ENCODE measurements around the gene ABCD4. TPM values are rescaled to one million over a fixed set of nuclear protein-coding genes. Genes with fewer than 3 reads are reported as not detected.

The ABCD4 gene
- total RNA-seq, 1 experiment from 2014 or later, result 22.0 TPM

GRCh38 chr14:74260525-74261233, 42.1 kb downstream of the ABCD4 start:
- no peak for DNase-seq (ENCODE audit: low read depth)

DNA sequence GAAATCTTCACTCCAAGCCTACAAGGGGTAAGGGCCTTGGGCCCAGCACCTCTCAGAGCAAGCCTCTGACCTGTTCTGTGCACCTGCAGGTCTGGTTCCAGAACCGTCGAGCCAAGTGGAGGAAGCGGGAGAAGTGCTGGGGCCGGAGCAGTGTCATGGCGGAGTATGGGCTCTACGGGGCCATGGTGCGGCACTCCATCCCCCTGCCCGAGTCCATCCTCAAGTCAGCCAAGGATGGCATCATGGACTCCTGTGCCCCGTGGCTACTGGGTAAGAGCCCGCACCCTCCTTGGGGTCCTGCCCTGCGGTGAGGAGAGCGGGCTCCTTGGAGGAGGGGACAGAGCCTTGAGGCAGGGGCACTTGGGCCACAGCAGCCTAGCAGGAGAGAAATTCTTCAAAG, 43.2 kb downstream of the ABCD4 start:
- no peak for DNase-seq (ENCODE audit: low read depth)

DNA sequence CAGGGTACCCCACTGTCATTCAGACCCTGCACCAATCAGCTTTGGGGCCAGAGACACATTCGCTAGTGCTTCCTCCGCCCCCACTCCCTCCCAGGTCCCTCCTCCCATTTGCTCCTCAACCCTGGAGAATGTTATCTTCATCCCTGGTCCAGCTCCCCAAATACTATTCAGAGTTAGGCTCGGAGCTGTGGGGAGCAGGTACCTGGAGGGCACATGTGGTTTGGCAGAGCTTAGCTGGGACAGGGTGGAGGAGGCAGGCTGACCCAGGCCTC, 44.0 kb downstream of the ABCD4 start:
- DNase-seq (ENCODE audit: low read depth), result no peak

DNA sequence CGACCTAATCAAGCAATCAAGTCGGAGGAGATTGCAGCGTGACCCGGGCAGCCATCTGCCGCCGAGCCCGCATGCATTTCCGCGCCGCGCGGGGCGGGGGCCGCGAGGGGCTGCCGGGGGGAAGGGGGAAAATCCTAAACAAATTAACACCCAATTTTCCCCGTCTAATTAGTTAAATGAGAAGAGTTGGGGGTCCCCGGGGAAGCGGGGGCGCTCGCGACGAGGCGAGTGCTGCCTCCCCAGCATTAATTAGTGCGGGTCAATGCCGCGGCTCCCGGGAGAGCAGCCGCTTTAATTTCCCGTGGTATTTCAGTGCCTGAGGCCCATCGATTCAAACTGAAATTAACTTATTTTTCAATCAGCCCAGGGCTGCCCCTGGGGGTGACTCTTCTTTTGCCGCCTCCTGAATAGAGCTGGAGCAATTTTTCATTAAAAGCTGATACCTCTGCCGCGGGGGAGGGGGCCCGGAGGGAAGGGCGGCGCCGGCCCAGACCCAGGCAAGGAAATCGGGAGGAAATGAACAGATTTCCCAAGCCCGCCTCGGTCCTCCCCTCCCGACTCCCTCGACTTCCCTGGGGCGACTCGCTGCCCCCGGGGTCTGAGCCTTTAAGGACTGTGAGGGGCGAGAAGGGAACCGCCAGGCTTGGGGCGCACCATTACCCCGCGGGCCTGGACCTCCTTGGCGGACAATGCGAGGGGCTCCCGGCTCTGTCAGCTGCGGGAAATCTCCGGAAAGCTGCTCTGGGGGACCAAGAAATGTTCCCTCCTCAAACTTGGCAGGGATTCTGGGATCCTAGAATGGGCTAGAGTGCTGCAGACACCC, 44.6 kb downstream of the ABCD4 start:
- DNase-seq (ENCODE audit: low read depth), result no peak

DNA sequence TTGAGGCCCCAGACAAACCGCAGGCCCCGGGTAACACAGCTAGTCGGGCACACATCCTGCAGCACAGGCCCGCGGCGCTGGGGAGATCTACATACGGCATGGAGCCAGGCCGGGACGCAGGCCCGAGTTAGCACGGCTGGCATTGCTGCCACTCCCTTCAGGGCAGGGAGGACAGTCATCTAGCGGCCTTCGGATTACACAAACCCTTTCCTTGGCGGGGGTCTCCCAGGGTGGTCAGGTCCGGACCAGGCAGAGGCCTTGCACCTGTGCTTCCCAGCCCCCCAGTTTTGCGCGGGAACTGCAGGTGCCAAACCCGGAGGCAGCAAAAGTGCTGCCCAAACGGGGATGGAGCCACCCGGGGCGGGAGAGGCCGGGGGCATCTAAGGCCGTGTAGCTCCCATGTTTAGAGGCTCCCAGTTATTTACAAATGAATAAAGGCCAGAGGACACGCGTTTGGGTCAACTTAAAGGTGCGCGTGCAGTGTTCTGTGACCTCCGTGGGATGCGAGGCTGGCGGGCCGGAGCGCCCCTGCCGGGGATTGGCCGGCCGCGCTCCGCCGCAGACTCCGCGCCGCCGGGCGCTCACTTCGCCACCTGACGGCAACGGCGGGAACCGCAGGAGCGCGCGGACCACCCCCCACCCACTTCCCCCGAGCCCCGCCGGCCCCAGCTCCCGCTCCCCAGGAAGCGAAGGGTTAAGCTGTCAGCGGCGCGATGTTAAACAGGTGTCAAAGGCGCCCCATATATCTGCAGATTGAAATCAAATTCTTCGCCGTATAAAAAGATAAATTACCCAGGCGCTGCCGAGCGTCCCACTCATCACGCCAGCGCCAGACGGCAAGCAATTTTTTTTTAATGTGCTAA, 45.4 kb downstream of the ABCD4 start:
- DNase-seq (ENCODE audit: low read depth), result no peak

- no peak for DNase-seq (ENCODE audit: low read depth)
These were observed 47.5 kb downstream of the ABCD4 start for GRCh38 chr14:74255281-74255680.

DNA sequence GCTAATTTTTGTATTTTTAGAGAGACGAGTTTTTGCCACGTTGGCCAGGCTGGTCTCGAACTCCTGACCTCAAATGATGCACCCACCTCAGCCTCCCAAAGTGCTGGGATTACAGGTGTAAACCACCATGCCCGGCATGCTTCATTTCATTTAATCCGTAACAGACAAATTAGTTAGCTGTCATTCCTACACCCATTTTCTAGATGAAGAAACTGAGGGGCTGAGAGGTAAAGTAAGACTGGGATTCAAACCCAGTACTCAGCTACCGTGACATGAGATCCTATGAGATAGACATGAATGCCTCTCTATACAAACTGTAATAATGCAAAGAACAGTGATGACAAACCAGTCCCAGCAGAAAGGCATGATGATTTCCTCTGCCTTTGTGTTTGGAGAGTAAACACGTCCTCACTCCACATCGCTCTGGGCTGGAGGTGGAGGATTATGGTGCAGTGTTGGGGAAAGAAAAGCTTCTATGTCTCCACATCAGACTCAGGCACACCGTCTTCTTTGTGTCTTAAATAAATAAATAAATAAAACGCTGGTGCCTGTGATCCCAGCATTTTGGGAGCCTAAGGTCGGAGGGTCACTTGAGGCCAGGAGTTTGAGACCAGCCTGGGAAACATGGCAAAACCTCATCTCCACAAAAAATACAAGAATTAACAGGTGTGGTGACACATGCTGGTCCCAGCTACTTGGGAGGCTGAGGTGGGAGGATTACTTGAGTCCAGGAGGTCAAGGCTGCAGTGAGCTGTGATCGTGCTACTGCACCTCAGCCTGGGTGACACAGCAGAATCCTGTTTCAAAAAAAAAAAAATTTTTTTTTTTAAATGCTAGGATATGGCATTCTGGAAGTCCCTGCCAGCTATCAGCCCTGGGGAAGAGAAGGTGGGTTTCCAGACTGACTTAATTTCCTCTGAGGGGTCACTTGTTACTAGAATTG, 53.0 kb downstream of the ABCD4 start:
- DNase-seq (ENCODE audit: low read depth), result no peak

GRCh38 chr14:74248017-74248416, 54.7 kb downstream of the ABCD4 start:
- DNase-seq (ENCODE audit: low read depth), result no peak

DNA sequence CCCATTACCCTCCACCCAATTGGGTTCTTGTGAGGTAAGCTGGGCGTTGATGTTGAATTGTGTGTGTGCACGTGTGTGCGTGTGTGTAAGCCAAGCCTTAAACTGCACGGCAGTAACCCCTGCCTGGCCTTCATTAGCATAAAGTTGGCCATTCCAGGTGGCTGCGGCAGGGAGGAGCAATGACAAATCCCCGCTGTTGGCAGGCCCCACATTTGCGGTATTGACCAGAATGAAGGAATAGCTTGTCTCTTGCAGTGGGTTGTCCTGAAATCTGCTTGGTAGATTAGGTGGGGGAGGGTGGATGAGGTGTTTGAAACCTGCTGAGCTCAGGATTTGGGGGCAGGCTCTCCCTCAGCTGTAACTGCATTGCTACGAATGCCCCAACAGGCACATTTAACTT, 56.2 kb downstream of the ABCD4 start:
- DNase-seq (ENCODE audit: low read depth), result no peak

DNA sequence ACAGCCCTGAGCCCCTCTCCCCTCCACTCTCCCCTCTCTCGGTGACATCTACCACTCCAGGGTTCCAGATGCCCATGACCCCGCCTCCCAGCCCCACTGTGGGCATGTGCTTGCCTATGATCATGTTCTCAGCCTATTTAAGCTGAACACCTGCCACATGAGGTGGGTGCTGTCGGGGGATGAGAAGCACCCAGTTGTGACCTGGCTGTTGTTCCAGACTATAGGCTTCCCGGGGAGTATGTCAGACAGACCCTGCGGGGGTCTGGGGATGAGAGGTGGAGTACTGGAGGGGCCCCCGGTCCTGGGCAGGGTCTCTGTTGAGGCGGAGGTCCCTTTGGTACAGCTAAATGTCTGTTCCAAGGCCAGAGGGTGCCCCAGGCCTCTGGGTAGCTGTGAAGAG, 57.4 kb downstream of the ABCD4 start:
- no peak for DNase-seq (ENCODE audit: low read depth)

DNA sequence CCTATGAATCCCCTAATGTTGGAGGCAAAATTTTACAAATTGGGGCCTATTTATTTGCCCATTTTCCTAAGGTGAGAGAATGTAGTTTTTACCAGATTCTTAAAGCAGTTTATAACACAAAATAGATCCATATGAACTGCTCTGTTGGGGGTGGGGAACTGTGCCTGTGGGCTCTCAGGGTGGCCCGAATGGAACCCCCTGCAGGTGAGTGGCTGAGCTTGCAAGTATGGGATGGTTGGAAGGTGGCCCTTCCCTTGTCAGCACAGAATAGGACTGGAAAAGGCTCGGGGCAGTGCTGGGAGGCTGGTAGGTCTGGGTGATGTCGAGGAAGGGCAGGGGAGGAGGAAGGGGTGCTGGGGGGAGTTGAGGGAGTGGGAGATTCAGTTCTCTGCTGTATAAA, 58.6 kb downstream of the ABCD4 start:
- DNase-seq (ENCODE audit: low read depth), result no peak

DNA sequence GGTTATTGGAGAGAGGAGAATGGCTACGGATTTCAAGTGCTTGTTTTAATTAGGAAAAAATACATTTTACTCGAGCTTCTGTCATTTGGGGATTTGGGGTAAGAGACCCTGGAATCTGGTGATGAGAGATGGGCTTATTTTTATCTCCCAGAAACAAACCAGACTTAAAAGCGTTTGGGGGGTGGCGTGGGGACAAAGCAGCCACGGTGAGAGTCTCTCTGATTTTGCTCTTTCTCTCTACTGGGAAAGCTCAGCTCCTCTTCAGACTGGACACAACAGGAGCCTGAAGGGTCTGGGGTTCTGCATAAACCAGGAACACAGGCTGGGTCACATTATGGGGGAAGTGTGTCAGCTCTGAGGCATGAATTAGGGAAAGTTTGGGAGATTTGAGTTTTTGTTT, 59.7 kb downstream of the ABCD4 start:
- no peak for DNase-seq (ENCODE audit: low read depth)

DNA sequence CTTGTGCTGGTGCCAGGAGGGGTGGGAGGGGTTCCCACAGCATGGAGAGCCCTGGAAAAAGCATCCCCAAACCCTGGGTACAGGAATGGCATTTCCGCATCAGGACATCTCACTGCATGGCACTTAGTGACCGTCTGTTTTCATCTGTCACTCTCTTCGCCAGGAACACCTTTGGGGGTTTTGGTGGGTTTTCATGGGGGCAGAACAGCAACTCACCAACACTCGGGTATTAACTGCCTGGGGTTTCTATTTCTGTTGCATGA, 60.0 kb downstream of the ABCD4 start:
- DNase-seq (ENCODE audit: low read depth), result no peak

- DNase-seq (ENCODE audit: low read depth), result no peak
These were observed 60.5 kb downstream of the ABCD4 start for GRCh38 chr14:74242021-74242779.

- DNase-seq (ENCODE audit: low read depth), result no peak
These were observed 61.1 kb downstream of the ABCD4 start for GRCh38 chr14:74241652-74242017.

DNA sequence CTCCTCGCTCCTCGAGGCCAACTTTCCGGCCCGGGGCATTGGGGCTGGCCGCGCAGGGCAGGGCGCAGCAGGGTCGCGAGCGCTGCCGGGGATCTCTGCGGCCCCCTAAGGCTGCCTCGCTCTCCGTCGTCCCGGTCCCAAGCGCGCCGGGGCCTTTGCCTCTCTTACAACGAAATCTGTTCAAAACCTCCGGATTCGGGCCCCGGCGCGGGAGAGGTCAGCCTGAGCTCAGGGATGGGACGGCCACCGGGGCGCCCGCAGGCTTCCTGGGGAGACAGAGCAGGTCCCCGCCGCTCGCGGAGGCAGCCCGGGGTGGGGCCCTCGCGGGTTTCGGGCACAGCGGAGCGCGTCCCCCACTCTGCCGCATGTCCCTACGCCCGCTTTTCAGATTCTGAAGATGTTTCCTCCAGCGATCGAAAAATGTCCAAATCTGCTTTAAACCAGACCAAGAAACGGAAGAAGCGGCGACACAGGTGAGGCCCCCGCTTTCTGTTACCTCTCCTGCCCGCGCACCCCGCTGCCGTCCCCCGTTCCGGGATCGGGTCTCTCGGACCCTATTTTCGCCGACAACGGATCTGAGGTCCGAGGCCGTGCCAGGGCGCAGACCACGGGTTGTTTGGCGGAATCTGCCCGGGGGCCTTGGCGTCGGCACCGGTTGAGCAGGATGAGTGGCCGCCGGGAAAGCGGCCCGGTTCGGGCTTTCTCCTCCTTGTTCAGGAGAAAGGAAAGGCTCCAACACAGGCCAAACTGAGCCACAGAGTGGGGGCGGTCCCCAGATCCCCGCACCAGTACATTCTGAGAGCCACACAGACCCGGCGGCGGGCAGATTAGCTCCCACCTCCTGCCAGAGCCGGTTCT, 61.7 kb downstream of the ABCD4 start:
- no peak for DNase-seq (ENCODE audit: low read depth)

- peak; percentile 12 for DNase-seq (ENCODE audit: low read depth)
These were observed 62.6 kb downstream of the ABCD4 start for GRCh38 chr14:74239848-74240793.

- DNase-seq (ENCODE audit: low read depth), result no peak
These were observed 63.5 kb downstream of the ABCD4 start, which contains the start of gene VSX2 for GRCh38 chr14:74238974-74239847. Gene VSX2, plus strand, starts transcription at chr14:74239449. Its CDS starts 113 bp downstream, at chr14:74239562.

Measured in LHCN-M2 (cell line).